Uterus (tissue), 4 donors: ENCODE data around the gene FEV. TPM values are rescaled to one million over a fixed set of nuclear protein-coding genes. Genes with fewer than 3 reads are reported as not detected.

Experiments
- DNase-seq, 2 donors: peaks; one replicate each; pipeline ENCODE4 v3.0.0-alpha.2; 2019 to 2020
- H3K27ac ChIP-seq, 2 donors: fragments of 200-600 bp; sonication (generic); 1 replicate in 1 of 2; 2 replicates in 1 of 2; pipeline ENCODE4 v1.5.1; 2016 to 2018
- H3K27me3 ChIP-seq, 2 donors: fragments of 200-600 bp; sonication (generic); one replicate each; pipeline ENCODE4 v1.5.1; 2018 to 2019; ENCODE audit warnings: control low read depth in 1 of 2
- H3K36me3 ChIP-seq, 2 donors: fragments of 200-600 bp; sonication (generic); one replicate each; pipeline ENCODE4 v1.5.1; 2019; ENCODE audit warnings: control low read depth in 1 of 2
- H3K4me1 ChIP-seq, 2 donors: fragments of 200-600 bp; sonication (generic); one replicate each; pipeline ENCODE4 v1.5.1; 2018 to 2019; ENCODE audit warnings: control low read depth in 1 of 2
- H3K4me3 ChIP-seq, 2 donors: fragments of 200-600 bp; sonication (generic); 1 replicate in 1 of 2; 2 replicates in 1 of 2; pipeline ENCODE4 v1.5.1; 2018 to 2019; ENCODE audit warnings: mild to moderate bottlenecking in 1 of 2
- H3K9me3 ChIP-seq, 2 donors: fragments of 200-600 bp; sonication (generic); one replicate each; pipeline ENCODE4 v1.5.1; 2019; ENCODE audit warnings: control low read depth in 1 of 2
- CTCF ChIP-seq, 4 experiments: fragments of 200-600 bp in 2 of 4; fragments of 450-650 bp in 2 of 4; sonication (generic) in 2 of 4; IDR thresholded peaks; one replicate each; pipeline ENCODE4 v1.5.1; 2016 to 2019; ENCODE audit warnings: antibody characterized with exemption in 4 of 4, mild to moderate bottlenecking in 2 of 4, moderate library complexity in 1 of 4
- POLR2A ChIP-seq, 2 donors: fragments of 450-650 bp; IDR thresholded peaks; one replicate each; pipeline ENCODE4 v1.6.1; 2016; ENCODE audit warnings: antibody characterized with exemption in 2 of 2, mild to moderate bottlenecking in 1 of 2, moderate library complexity in 1 of 2
- intact Hi-C: fragments of 100-400 bp; cut with DNase I; formaldehyde crosslinking; loops from one replicate; pipeline ENCODE4 v1.15.1; 2023; ENCODE audit warnings: low total_unique reads
- total RNA-seq, 4 donors: library from RNA; depleted of rRNA in 3 of 4; stranded (reverse); fragments of >200 nt in 3 of 4; gene quantifications; one replicate each; pipeline versions ENCODE4 v1.1.0 to v1.2.4, GENCODE V29; 2014 to 2023
- donor health status: DM: yes; HTN: yes; CAD: no.

FEV gene
- total RNA-seq, 4 donors from 2014 or later, result not detected

GRCh38 chr2:219028996-219029828 lies 44.2 kb upstream of the FEV start:
- Histone ChIP-seq H3K36me3 (no peaks in the 10 kb centered on the region), H3K27me3 (no peaks in the 10 kb centered on the region), H3K4me3 (no peak overlapping the region), H3K27ac (no peak overlapping the region), H3K9me3 (no peaks in the 10 kb centered on the region), H3K4me1 (no peaks in the 10 kb centered on the region)
- intact Hi-C loops, result no loop called here
- no peak for DNase-seq
- TF ChIP-seq CTCF (IDR thresholded peaks at IDR 0.05) (no peak), POLR2A (IDR thresholded peaks at IDR 0.05) (no peak)

- no peak for DNase-seq
- H3K4me3 ChIP-seq, result no peak overlapping the region
- intact Hi-C loops, result no loop called here
Measured at GRCh38 chr2:219028141-219028540, 43.2 kb upstream of the FEV start.

GRCh38 chr2:219027511-219028055 lies 42.6 kb upstream of the FEV start:
- H3K4me3 ChIP-seq, result no peak overlapping the region
- H3K9me3 ChIP-seq, result no peaks in the 10 kb centered on the region
- H3K27ac ChIP-seq, result no peak overlapping the region
- intact Hi-C loops, result no loop called here
- no peaks in the 10 kb centered on the region for H3K36me3 ChIP-seq
- no peaks in the 10 kb centered on the region for H3K27me3 ChIP-seq
- TF ChIP-seq POLR2A (IDR thresholded peaks at IDR 0.05) (no peak), CTCF (IDR thresholded peaks at IDR 0.05) (no peak)
- no peaks in the 10 kb centered on the region for H3K4me1 ChIP-seq
- no peak for DNase-seq

More at GRCh38 chr2:219028141-219028540, 43.2 kb upstream of the FEV start:
- Histone ChIP-seq H3K9me3 (no peaks in the 10 kb centered on the region), H3K27me3 (no peaks in the 10 kb centered on the region), H3K4me1 (no peaks in the 10 kb centered on the region), H3K27ac (no peak overlapping the region), H3K36me3 (no peaks in the 10 kb centered on the region)
- TF ChIP-seq CTCF (IDR thresholded peaks at IDR 0.05), result no peak
- TF ChIP-seq POLR2A (IDR thresholded peaks at IDR 0.05), result no peak

- no peak for TF ChIP-seq POLR2A (IDR thresholded peaks at IDR 0.05)
- no peak for TF ChIP-seq CTCF (IDR thresholded peaks at IDR 0.05)
- intact Hi-C loops, result no loop called here
- no peaks in the 10 kb centered on the region for H3K36me3 ChIP-seq
- no peak overlapping the region for H3K27ac ChIP-seq
- DNase-seq, result no peak
- no peaks in the 10 kb centered on the region for H3K4me1 ChIP-seq
- no peaks in the 10 kb centered on the region for H3K9me3 ChIP-seq
- H3K4me3 ChIP-seq, result no peak overlapping the region
- no peaks in the 10 kb centered on the region for H3K27me3 ChIP-seq
Measured at GRCh38 chr2:219026946-219027345, 42.0 kb upstream of the FEV start.
